ENCODE results near the gene GP5.

GP5 gene

DNA sequence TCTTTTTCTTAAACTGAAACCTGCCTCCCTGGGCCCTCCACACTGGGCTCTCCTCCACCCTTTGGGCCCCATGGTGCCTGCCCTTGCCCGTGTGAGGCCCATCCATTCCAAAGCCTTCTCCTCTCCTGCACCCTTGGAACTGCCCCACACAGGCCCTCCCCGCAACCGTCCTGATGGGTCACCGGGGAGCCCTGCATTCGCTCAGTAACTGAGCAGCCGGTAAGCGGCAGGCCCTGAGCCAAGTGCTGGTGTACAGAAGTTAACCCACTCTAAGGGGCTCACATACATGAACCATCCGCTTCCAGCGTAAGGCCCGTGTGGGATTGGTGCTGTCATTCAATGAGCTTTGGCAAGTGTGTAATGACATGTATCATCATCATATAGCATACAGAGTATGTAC, 24.1 kb downstream of the GP5 start:
- DNase-seq = no peak

DNA sequence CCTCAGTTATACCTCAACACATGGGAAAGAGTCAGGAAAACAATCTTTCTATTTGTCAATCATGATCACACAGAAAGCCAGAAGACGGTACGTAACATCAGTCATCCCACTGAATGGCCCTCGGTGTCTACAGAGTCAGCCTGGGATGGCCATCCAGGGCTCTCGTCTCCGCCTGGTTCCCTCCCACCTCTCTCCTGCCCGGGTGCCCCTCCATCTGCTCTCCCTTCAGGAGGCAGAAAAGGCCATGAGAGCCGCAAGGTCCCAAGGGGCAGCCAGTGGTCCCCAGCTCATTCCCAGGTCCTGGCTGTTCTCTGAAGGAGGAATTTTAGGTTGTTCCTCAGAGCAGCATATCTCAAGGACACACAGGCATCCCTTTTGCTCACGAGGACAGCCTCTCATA, 25.2 kb downstream of the GP5 start:
- DNase-seq = no peak

DNA sequence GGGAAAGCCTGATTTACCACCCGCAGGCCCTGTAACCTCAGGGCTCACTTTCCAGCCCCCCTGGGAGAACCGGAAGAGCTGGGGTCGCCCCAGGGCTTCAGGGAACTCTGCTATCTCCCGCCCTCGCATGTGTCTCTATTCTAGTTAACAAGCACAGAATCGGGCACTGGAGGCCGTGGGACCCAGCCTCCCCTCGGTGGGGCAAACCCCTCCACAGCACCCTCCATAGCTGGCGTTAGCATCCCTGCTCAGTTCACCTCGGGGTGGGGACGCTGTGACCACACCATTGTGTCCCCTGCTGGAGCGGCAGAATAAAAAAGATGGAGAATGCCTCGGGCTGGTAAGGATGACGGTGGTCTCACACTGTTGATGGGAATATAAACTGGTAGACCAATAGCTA, 26.0 kb downstream of the GP5 start:
- DNase-seq = no peak

DNA sequence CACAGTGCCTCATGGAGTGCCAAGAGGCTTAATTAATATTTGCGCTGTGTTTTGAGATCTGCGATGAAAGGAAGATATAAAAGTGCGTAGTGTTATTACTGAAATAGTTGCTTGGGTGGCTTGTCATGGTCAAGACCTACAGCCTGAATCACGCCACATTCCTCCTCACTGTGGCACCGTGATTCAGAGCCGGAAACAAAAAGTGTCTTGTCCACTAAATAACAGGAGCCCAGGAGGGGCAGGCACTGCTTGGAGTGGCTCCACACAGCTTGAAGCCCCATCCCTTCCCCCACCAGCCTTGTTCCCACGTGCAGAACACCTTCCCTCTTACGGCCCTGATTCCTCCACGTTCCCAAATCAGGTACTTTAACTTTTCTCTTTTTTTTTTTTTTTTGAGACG, 28.3 kb downstream of the GP5 start:
- no peak for DNase-seq

DNA sequence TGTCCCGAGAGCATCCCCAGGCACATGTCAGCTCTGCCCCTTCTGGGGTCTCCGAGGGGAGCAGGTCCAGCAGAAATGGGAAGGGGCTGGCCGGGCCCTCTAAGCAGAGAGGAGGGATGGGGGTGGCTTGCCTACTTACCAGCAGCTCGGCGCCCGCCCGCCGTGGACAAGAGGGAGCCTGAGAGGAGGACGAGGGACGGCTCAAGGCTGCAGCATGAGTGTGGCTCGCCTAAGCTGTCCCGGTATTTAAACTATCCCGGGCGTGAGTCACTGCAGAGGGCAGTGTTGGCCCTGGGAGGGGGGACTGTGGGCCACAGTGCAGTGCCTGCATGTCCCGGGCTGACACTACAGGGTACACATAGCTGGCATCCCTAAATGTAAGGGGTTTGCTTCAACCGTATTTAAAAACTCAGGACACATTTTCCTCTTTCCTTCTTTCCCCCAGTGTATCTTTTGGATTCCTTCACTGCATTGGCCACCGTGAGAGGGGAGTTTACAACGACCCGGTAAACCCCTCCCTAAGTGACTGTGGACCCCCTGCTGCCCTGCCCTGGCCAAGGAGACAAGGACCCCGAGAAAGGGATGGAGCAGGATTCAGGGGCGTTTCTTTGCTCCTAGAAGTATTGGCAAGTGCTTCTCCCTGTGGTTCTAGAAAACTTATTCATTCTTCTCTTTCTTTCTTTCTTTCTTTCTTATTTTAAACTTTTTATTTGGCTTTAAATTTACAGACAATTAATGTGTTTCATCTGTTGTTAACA, 29.4 kb downstream of the GP5 start, which contains the start of gene LRRC15:
Gene LRRC15 (minus strand): TSS at position 222 of the 758 bp plus-strand sequence. CDS start 8,700 bp downstream, outside the sequence.
- DNase-seq = no peak

DNA sequence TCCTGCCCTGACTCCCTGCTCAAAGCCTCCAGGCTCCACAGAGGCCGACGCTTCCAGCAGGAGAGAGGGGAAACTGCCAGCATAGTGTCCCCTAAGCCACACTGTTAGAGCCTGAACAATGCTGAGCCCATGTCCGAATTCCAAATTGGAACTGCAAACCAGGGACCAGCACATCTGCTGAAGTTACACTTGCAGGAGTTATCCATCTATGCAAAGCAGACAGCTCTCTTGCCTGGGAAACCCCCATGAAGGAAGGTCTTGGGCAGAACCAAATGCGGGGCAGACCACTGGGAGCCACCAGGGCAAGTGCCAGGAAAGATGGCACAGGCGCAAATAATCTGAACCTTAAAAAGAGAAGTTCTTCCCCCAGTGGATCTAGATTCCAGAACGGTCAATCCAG, 30.1 kb downstream of the GP5 start:
- no peak for DNase-seq

DNA sequence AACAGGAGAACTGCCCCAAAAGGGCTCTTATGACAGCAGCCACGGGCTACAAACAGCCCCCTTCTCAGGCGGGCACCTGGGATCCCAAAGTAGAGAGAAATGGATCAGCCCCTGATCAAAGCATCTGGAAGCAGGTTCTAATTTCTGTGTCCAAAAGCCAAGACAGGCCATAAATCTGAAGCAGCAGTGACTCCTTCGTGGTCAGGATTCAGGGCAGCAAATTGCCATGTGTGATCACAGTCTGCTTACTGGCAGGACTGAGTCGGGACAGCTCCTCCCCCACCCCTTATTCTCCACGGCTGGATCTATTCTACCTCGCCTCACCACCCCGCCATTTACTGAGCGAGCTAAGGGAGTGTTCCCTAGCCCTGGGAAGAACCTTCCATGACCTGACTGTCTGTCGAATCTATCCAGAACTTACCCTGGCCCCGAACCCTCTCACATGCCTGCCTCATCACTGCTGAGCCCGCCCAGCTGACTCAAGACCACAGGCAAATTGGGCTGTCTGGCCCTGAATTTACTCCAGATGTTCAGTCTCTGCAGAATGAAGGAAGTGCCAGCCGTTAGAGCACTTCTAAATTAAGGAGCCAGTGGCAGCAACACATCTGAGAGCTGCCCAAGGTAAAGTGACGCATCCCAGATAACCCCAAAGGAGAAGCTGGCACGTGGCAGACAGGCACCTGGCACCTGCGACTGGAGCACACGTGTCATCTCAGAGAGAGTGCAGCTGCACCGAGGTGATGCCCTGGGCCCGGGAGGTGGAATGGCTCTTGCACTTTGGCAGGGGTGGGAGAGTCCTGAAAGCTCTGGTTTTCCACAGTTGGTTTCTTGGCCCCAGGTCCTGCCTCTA, 30.8 kb downstream of the GP5 start:
- no peak for DNase-seq

DNA sequence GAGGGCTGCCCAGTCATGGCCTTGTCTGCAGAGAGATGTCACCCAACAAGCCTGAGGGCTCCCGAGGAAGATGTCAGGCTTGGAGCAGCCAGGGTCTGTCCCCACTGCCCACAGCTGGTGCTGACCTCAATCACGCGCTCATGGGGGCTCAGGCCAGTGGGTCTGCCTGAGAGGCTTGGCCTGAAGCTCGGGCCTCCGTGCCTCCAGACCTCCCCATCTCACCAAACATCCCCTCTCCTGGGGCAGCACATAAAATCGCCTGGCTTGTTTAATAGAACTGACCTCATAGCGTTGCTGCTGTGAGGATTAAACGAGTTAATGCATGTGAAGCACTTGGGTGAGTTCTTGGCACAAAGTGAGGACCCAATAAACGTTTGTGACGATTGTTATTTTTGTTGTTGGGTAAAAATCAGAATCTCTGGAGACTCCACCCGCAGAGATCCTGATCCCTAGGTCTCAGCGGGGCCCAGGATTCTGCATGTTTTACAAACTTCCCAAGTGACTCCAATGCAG, 33.0 kb downstream of the GP5 start:
- no peak for DNase-seq

DNA sequence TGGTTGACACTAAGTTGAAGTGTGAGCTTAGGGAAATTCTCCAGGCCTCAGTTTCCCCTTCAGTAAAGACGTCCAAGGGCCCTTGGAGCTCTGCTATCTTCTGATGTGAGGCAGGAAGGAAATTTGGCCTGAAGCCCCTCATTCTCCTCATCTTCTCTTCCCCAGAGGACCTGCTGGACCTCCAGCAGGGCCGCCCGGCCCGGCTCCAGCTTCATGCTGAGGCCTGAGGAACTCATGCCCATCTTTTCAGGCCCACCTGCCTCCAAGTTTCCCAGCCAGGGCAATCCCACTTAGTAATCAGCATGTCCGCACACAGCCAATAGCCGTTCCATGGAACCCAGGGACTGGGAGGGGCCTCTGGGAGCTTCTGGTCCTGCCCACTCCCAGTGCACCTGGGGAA, 33.5 kb downstream of the GP5 start:
- no peak for DNase-seq

DNA sequence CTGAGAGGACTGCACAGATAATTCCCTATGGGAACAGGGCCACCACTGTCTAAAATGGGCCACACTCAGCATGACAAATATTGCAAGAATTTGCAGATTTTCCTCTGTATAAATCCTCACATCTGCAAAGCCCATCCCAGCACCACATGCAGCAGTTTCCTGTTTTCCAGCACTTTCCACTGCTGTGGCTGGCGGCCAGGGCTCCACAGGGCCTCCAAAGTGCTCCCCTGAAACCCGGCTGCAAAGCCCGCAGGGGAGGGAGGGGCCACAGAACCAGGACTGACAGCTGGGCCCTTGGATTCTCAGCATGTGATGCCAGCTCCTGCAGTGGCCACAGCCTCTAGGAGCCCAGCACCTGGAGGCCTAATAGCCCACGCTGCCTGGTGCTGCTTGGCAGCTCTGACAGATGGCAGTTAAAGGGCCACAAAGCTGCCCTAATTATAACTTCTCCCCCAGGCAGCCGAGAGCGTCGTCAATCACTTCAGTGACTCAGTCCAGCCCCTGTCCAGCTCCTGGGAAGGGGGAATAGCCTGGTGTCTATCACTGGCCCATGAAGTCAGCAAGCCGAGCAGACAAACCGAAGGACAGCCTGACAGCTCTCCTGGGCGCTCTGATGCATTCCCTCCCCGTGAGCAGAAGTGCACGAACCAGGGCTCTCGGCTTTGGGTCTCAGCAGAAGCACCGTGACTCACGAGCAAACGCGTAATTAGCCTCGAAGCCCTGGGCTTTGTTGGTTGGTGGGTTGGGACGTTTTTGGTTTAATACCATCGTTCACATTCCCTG, 34.2 kb downstream of the GP5 start:
- no peak for DNase-seq

DNA sequence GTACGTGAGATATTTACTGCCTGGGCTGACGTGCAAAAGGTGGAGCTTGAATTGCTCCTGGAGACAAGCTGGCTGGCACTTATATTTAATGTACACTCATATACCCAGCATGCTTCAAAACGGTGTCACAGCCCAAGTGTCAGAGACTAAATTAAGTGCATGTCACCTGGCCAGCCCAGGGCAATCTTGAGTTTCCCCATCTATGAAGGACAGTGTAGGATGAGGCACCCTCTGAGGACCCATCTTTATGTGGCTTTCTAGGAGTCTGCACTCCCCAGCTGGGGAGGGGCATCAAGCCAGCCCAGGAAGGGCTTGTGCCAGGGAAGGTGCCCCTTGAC, 34.8 kb downstream of the GP5 start:
- no peak for DNase-seq

DNA sequence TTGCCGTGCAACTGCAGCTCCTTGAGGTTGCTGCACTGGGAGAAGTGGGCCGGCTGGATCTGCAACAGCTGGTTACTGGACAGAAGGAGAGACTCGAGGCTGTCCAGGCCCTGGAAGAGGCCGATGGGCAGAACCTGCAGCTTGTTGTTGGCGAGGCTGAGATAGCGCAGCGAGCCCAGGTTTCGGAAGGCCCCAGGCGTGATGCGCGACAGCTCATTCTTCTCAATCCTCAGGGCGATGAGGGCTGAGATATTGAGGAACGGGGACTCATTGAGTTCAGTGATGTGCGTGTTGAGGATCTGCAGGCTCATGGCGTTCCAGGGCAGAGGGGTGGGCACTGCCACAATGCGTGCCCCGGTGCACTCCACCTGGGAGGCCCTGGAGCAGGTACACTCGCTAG, 38.5 kb downstream of the GP5 start:
- DNase-seq = no peak

DNA sequence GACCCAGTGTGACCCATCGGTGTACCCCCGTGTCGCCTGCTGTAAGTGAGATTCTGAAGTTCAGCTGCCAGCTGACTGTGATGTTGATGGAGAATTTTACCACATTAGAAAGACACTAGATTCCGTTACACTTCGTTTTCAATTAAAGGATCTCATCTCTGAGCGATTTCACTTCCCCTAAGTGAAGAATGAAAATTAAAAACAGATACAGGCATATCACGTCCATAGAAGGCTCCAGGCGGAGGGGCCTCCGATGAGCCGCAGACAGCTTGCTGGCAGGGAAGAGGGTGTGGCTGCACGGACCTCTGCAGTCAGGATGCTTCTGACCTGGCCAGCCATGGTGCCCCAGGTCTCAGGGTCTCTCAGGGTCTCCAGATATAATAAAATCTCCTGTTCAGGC, 41.4 kb downstream of the GP5 start:
- DNase-seq = no peak

DNA sequence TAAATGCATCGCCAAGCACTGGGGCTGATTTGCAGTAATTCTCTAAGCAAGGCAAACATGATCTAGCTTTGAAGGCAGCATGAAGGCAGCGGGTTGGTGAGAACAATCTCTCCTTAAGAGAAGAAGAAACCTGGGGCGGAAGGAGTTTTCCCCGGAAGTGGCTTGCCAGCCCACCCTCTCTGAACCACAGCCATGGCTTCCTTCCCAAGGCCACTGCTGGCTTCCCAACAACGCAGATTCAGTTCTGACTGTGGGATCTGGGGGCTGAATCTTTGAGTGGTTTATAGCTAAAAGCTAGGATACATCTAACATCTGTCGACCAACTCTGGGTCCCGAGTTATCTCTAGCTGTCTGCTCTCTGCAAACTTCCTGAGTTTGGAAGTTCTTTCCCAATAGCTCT, 43.7 kb downstream of the GP5 start:
- no peak for DNase-seq

DNA sequence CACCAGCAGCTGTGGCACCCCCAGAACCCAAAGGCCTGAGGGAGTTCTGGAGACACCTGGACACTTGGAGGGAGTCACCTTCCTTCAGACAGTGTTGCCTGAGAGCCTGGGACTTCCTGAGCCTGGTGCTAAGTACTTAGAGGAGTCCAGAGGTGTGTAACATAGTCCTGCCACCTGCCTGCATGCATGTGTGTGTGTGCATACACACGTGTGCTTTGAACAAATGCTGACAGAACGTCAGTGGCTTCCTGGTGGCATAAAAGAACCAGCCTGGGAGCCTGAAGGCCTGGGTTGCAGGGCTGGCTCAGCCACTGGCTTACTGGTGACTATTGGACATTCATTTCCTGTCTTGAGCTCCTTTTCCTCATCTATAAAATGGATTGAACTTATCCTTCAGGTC, 44.8 kb downstream of the GP5 start:
- no peak for DNase-seq

DNA sequence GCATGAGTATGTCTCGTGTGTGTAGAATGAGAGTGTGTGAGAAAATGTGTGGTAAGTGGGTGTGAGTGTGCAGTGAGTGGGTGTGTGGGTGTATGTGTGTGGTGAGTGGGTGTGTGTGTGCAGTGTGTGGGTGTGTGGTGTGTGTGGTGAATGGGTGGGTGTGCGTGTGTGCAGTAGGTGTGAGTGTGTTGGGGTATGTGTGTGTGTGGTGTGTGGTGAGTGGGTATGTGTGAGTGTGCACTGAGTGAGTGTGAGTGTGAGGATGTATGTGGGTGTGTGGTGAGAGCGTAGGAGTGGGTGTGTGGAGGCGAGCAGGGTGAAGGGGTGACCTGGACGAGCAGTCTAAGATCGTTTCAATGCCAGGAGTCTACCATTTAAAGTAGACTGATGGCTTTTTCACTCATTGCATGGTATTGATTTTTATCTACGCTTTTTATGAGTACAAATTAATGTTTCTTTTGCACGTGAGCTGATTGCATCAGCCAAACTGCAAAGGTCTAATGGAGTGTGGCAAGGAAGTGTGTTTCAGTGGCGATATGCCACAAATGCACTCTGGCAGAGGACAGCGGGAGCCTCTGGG, 46.3 kb downstream of the GP5 start:
- DNase-seq = no peak

DNA sequence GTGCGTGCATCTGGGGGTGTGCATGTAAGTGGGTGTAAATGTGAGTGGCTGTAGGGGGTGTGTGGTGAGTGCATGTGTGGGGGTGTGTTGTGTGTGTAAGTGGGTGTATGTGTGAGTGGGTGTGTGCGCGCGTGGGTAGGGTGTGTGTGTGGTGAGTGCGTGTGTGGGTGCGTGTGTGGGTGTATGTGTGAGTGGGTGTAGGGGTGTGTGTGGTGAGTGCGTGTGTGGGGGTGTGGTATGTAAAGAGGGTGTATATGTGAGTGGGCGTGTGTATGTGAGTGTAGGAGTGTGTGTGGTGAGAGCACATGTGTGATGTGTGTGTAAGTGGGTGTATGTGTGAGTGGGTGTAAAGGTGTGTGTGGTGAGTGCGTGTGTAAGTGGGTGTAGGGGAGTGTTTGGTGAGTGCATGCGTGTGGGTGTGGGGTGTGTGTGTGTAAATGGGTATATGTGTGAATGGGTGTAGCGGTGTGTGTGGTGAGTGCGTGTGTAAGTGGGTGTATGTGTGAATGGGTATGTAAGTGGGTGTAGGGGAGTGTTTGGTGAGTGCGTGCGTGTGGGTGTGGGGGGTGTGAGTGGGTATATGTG, 47.0 kb downstream of the GP5 start:
- no peak for DNase-seq

DNA sequence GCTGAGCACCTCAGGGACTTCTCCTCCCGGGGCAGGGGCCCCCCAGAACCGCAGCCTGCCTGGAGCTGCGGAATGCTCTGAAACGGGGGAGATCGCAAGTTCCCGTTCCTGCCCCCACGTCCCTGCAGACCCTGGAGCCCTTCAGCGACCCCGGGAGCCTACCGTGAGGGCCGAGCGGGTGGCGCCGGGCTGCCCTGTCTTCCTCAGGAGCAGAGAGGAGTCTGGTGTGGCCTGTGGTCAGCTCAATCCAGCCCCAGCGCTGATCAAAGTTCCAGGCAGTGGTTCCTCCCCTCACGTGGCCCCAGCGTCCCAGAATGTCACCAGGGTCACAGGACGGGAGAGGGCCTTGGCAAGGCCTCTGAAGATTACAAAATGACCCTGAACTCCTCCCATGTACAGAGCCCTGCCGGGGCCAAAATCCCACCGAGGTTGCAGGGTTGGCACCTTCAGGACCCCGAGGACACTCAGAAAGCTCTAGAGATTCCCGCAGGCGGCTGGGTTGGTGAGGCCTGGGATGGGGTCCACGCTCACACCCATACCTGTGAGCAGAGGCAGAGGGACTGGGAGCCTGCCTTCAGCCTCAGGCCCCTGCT, 47.9 kb downstream of the GP5 start, which contains the start of gene CPN2:
Gene CPN2 (minus strand): TSS at position 249 of the 593 bp plus-strand sequence. CDS start 8,626 bp downstream, outside the sequence.
- DNase-seq = no peak

DNA sequence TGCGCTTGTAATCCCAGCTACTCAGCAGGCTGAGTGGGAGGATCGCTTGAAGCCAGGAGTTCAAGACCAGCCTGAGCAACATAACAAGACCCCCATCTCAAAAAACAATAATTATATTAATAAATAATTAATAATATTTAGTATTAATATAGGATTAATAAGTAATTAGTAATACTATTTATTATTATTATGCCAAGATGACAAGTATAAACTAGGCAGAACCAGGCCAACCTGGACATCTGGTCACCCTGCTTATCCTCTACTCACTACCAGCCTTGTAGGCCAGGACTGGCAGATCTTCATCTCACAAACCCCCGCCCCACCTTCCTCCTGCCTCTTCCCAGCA, 48.4 kb downstream of the GP5 start:
- no peak for DNase-seq

DNA sequence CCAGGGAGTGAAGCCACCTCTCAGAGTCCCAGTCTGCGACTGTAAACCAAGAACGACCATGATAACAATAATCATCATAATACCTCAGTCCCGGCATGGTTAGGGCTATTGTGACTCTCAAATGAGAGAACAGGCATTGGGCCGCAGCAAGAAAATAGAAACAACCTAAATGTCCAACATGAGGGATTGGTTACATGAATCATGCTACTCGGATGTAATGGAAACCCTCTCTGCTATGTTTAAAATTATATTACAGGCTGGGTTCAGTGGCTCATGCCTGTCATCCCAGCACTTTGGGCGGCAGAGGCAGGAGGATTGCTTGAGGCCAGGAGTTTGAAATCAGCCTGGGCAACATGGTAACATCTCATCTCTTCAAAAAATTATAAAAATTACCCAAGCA, 50.7 kb downstream of the GP5 start:
- no peak for DNase-seq

DNA sequence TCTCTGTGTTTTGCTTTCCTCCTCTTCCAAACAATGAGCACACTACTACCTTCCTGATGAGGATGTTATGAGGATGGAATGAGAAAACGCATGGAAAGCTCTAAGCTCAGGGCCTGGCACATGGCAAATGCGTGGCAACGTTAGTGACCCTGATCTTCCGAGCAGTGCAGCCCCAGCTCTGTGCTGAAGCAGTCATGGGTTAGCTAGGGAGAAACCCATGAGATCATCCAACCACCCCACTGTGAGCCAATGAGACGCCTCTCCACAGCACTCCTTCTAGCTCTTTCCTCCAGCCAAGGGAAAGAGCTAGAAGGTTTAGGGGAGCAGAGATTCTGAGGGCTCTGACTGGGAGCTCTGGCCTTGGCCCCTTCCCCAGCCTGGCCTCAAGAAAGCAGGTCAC, 52.4 kb downstream of the GP5 start:
- DNase-seq = no peak

DNA sequence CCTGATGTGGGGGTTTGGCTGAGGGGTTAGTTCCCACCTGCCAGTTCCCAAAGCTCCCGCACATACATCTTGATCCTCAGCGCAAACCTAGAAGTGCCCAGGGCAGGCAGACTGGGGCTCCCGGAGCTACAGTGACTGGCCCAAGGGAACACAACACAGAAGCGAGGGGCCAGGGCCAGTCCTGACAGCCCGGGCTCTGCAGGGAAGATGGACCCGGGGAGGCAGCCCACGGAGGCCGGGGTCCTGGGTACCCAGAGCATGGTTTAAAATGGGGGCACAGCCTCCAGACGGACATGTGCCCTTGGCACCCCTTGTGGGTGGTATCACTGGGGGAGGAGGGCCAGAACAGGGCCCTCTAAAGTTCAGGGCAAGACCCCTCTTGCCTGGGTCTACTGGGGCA, 53.0 kb downstream of the GP5 start:
- no peak for DNase-seq

Data from NCI-H187 treated with DMSO at 0.1 percent for 48 hours (cell line).